Measurements from ENCODE around the gene PIP5K1A. TPM values are rescaled to one million over a fixed set of nuclear protein-coding genes. Genes with fewer than 3 reads are reported as not detected.

The PIP5K1A gene, protein sequence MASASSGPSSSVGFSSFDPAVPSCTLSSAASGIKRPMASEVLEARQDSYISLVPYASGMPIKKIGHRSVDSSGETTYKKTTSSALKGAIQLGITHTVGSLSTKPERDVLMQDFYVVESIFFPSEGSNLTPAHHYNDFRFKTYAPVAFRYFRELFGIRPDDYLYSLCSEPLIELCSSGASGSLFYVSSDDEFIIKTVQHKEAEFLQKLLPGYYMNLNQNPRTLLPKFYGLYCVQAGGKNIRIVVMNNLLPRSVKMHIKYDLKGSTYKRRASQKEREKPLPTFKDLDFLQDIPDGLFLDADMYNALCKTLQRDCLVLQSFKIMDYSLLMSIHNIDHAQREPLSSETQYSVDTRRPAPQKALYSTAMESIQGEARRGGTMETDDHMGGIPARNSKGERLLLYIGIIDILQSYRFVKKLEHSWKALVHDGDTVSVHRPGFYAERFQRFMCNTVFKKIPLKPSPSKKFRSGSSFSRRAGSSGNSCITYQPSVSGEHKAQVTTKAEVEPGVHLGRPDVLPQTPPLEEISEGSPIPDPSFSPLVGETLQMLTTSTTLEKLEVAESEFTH
- 36.4 and 91.3 TPM in 2 replicates for total RNA-seq
- 21.6 and 28.8 TPM in 2 replicates for polyA plus RNA-seq

DNA sequence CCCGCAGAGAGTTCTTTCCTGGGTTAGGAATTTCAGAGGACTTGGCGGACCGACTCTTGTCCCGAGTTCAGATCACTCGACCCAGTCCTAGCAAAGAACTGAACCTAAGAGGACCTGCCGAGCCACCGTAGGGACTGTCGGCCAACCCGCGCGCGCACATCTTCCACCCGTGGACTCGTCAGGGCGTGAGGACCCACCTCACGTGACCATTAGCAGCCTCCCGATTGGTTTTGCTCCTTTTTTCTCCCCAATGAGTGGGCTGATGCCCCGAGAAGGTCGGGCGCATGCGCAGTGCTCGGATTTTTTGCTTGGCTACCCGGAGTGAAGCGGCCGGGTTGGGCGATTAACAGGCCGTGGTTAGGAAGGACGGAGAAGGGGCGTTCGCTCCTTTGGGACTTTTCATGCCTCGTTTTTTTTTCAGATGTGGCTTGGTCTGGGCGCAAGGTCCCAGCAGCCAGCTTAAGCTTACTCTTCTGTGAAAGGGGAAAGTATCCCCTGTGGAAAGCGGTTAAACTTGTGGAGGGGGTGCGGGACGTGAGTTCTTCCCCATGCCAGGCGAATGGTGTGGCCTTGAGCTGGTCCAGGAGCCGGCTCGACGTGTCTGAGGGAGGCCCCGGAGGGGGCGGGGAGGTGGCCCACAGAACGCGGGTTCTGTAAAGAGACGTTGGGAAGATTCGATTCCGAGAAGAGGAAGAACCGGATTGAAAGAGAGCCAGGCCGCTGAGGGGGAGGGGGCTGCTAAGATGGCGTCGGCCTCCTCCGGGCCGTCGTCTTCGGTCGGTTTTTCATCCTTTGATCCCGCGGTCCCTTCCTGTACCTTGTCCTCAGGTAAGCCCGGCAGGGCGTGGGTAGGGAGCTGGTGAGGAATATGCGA, at the start of gene PIP5K1A:
Gene PIP5K1A, plus strand, starts transcription at position 299 of the 874 bp plus-strand sequence. Its CDS starts 445 bp downstream, at position 744.
- TF ChIP-seq, protein P1, sequence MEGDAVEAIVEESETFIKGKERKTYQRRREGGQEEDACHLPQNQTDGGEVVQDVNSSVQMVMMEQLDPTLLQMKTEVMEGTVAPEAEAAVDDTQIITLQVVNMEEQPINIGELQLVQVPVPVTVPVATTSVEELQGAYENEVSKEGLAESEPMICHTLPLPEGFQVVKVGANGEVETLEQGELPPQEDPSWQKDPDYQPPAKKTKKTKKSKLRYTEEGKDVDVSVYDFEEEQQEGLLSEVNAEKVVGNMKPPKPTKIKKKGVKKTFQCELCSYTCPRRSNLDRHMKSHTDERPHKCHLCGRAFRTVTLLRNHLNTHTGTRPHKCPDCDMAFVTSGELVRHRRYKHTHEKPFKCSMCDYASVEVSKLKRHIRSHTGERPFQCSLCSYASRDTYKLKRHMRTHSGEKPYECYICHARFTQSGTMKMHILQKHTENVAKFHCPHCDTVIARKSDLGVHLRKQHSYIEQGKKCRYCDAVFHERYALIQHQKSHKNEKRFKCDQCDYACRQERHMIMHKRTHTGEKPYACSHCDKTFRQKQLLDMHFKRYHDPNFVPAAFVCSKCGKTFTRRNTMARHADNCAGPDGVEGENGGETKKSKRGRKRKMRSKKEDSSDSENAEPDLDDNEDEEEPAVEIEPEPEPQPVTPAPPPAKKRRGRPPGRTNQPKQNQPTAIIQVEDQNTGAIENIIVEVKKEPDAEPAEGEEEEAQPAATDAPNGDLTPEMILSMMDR (IDR thresholded peaks at IDR 0.05; ENCODE audit: low read depth, low read length), result no peak
- peak within 1 kb of the TSS; percentile 94 for H3K27ac ChIP-seq
- H3K4me3 ChIP-seq, result peak within 1 kb of the TSS; percentile 77
- no peaks in the 10 kb centered on the region for H3K27me3 ChIP-seq
- no peaks in the 10 kb centered on the region for H3K9me3 ChIP-seq (ENCODE audit: low read depth)
- peak; percentile 99 for DNase-seq (ENCODE audit: low read depth in 1 of 2, low spot score in 1 of 2)
- peaks cover 6% of the 10 kb centered on the region for H3K4me1 ChIP-seq (ENCODE audit: low read depth)
- peaks cover 3% of the 10 kb centered on the region for H3K36me3 ChIP-seq

DNA sequence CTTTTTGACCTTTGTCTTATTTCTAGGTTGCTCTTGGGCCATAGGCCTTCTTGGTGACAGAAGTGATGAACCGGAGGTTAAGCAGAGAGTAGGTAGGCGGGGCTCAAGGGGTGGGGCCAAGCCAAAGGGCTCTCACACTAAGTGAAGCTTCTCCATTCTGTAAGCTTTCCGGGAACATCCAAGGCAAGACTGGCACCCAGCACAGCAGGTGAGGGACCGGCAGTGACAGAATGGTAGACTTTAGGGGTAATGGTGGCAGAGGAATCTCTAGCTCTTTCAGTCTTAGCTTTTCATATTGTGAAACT, 41.9 kb upstream of the PIP5K1A start, which contains the start of gene TNFAIP8L2:
Gene TNFAIP8L2, plus strand, starts transcription at position 135 of the 305 bp plus-strand sequence. CDS start 2,049 bp downstream, outside the sequence.
- Histone ChIP-seq H3K9me3 (ENCODE audit: low read depth) (no peaks in the 10 kb centered on the region), H3K36me3 (peaks cover 10% of the 10 kb centered on the region), H3K4me1 (ENCODE audit: low read depth) (no peaks in the 10 kb centered on the region), H3K4me3 (no peak within 1 kb of the TSS), H3K27ac (no peak within 1 kb of the TSS), H3K27me3 (no peaks in the 10 kb centered on the region)
- no peak for DNase-seq (ENCODE audit: low read depth in 1 of 2, low spot score in 1 of 2)
- TF ChIP-seq, protein P1 (IDR thresholded peaks at IDR 0.05; ENCODE audit: low read depth, low read length), result no peak

DNA sequence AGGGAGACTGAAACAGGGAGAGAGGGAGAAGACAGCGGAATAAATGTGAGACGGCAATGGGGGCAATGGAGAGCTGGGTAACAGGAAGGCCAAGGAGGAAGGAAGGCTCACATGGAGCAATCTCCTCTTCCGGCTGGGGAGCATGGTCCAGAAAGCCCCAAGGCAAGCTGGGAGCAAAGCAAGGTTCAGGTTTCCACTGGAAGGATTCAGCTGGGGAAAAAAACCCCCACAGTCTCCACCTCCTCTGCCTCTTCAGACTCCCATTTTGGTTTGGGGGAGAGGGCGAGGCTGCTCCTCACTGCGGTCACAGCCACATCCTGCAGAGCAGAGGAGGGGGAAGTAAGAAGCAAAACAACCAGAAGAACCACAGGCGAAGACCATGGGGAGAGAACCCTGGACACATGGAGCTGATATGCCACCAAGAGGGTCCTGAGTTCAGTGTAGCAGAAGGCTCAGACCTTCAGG, 41.3 kb upstream of the PIP5K1A start:
- H3K27ac ChIP-seq, result no peak overlapping the region
- H3K4me3 ChIP-seq, result no peak overlapping the region
- DNase-seq (ENCODE audit: low read depth in 1 of 2, low spot score in 1 of 2), result no peak
- no peaks in the 10 kb centered on the region for H3K9me3 ChIP-seq (ENCODE audit: low read depth)
- no peaks in the 10 kb centered on the region for H3K27me3 ChIP-seq
- TF ChIP-seq, protein P1 (IDR thresholded peaks at IDR 0.05; ENCODE audit: low read depth, low read length), result no peak
- peaks cover 14% of the 10 kb centered on the region for H3K36me3 ChIP-seq
- no peaks in the 10 kb centered on the region for H3K4me1 ChIP-seq (ENCODE audit: low read depth)

DNA sequence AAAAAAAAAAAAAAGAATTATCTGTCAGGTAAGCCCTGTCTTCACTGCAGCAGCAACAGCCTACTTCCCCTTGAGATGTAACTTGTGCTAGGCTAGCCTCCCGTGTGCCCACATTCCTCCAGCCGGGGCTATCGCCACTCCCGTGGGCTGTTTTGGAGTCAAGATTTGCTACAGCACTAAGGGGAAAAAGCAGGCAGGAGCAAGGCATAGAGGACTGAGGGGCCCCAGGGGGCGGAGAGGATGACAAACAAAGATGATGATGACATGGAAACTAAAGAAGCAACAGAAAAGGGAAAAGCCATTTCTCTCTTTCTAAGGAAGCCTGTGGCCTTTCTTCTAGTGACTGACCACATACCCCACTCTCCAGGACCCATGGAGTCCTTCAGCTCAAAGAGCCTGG, 40.0 kb upstream of the PIP5K1A start:
- no peaks in the 10 kb centered on the region for H3K4me1 ChIP-seq (ENCODE audit: low read depth)
- no peaks in the 10 kb centered on the region for H3K27me3 ChIP-seq
- DNase-seq (ENCODE audit: low read depth in 1 of 2, low spot score in 1 of 2), result no peak
- no peak overlapping the region for H3K4me3 ChIP-seq
- H3K9me3 ChIP-seq (ENCODE audit: low read depth), result no peaks in the 10 kb centered on the region
- no peak overlapping the region for H3K27ac ChIP-seq
- TF ChIP-seq, protein P1 (IDR thresholded peaks at IDR 0.05; ENCODE audit: low read depth, low read length), result no peak
- H3K36me3 ChIP-seq, result peaks cover 14% of the 10 kb centered on the region

DNA sequence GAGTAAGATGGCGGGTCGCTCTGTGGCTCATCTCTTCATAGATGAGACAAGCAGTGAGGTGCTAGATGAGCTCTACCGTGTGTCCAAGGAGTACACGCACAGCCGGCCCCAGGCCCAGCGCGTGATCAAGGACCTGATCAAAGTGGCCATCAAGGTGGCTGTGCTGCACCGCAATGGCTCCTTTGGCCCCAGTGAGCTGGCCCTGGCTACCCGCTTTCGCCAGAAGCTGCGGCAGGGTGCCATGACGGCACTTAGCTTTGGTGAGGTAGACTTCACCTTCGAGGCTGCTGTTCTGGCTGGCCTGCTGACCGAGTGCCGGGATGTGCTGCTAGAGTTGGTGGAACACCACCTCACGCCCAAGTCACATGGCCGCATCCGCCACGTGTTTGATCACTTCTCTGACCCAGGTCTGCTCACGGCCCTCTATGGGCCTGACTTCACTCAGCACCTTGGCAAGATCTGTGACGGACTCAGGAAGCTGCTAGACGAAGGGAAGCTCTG, 39.6 kb upstream of the PIP5K1A start:
- no peaks in the 10 kb centered on the region for H3K4me1 ChIP-seq (ENCODE audit: low read depth)
- peak overlapping the region; percentile 51 for H3K27ac ChIP-seq
- no peaks in the 10 kb centered on the region for H3K9me3 ChIP-seq (ENCODE audit: low read depth)
- H3K36me3 ChIP-seq, result peaks cover 14% of the 10 kb centered on the region
- TF ChIP-seq, protein P1 (IDR thresholded peaks at IDR 0.05; ENCODE audit: low read depth, low read length), result no peak
- no peak for DNase-seq (ENCODE audit: low read depth in 1 of 2, low spot score in 1 of 2)
- no peaks in the 10 kb centered on the region for H3K27me3 ChIP-seq
- H3K4me3 ChIP-seq, result no peak overlapping the region
